HFFc6 (cell line): ENCODE results near the gene NFRKB. TPM values are rescaled to one million over a fixed set of nuclear protein-coding genes. Genes with fewer than 3 reads are reported as not detected.
A peak's percentile ranks its signal among the peaks of the same experiment; 100 is the strongest.

Source experiments
- DNase-seq: peaks from one replicate; pipeline ENCODE4 v3.0.0-alpha.2; 2018
- H3K27ac Mint-ChIP-seq: 2 replicates; pipeline ENCODE4 v1.8.0; 2020; ENCODE audit warnings: mild to moderate bottlenecking, mixed read lengths
- H3K27me3 Mint-ChIP-seq: 2 replicates; pipeline ENCODE4 v1.8.0; 2021; ENCODE audit warnings: mild to moderate bottlenecking, moderate library complexity, mixed read lengths; ENCODE audit not compliant: insufficient read depth
- H3K36me3 Mint-ChIP-seq: 2 replicates; pipeline ENCODE4 v1.8.0; 2021; ENCODE audit warnings: low read depth, mixed read lengths
- H3K4me1 Mint-ChIP-seq: 2 replicates; pipeline ENCODE4 v1.8.0; 2020; ENCODE audit warnings: low read depth, mixed read lengths
- H3K4me3 Mint-ChIP-seq: 2 replicates; pipeline ENCODE4 v1.8.0; 2020; ENCODE audit warnings: mild to moderate bottlenecking, moderate library complexity, mixed read lengths
- H3K9me3 Mint-ChIP-seq: 2 replicates; pipeline ENCODE4 v1.8.0; 2020; ENCODE audit warnings: mild to moderate bottlenecking, mixed read lengths
- total RNA-seq, 6 experiments: library from RNA; stranded (reverse); fragmentation: NEBNext Ultra II Directional; extraction: Animal tissue kit (Norgen Biotek cat#: 25700); gene quantifications; 2 replicates in 1 of 6; 3 replicates in 5 of 6; pipeline ENCODE4 v1.2.3, GENCODE V29; 2021
- TF ChIP-seq, protein P1 (sequence below): fragments of 200-600 bp; sonication (generic); IDR thresholded peaks from 2 replicates; pipeline ENCODE4 v1.5.0; 2021; ENCODE audit warnings: antibody characterized with exemption, mild to moderate bottlenecking

The NFRKB gene
- total RNA-seq, 6 experiments from 2014 or later: 12.6 to 16.2 (median 14.4) TPM

GRCh38 chr11:129894278-129895125 is 876 bp downstream of the NFRKB start:
- peaks cover 4% of the 10 kb centered on the region; the same call in 1 of the 2 replicates for H3K9me3 Mint-ChIP-seq

DNA sequence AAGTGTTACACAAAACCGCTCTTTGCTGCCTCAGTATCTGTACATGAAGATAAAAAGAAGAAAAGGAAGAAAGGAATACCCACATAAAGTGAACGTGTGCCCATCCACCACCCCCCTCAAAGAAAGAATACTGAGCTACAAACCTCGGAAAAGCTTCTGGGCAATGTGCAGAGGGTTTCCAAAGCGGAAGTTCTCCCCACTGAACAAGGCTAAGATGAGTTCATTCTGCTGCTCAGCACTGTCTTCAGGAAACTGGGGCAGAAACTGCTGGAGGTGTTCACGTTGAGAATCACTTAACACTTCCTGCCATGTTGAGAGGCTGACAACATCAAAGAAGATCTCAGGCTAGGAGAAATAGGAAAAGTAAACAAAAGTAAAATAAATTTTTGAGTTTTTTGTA is 6.9 kb downstream of the NFRKB start:
- Mint-ChIP-seq H3K9me3 (no peaks in the 10 kb centered on the region), H3K36me3 (peaks cover 57% of the 10 kb centered on the region)
- TF ChIP-seq, protein P1, sequence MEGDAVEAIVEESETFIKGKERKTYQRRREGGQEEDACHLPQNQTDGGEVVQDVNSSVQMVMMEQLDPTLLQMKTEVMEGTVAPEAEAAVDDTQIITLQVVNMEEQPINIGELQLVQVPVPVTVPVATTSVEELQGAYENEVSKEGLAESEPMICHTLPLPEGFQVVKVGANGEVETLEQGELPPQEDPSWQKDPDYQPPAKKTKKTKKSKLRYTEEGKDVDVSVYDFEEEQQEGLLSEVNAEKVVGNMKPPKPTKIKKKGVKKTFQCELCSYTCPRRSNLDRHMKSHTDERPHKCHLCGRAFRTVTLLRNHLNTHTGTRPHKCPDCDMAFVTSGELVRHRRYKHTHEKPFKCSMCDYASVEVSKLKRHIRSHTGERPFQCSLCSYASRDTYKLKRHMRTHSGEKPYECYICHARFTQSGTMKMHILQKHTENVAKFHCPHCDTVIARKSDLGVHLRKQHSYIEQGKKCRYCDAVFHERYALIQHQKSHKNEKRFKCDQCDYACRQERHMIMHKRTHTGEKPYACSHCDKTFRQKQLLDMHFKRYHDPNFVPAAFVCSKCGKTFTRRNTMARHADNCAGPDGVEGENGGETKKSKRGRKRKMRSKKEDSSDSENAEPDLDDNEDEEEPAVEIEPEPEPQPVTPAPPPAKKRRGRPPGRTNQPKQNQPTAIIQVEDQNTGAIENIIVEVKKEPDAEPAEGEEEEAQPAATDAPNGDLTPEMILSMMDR: no peak

More at GRCh38 chr11:129894278-129895125, 876 bp downstream of the NFRKB start:
- peak overlapping the region; percentile 46; the same call in 1 of the 2 replicates for H3K27ac Mint-ChIP-seq
- peak; percentile 4 for DNase-seq
- H3K4me1 Mint-ChIP-seq: peaks cover 20% of the 10 kb centered on the region
- peak overlapping the region; percentile 91 for H3K4me3 Mint-ChIP-seq
- TF ChIP-seq, protein P1: no peak
- peaks cover 34% of the 10 kb centered on the region for H3K36me3 Mint-ChIP-seq
- H3K27me3 Mint-ChIP-seq: no peaks in the 10 kb centered on the region

DNA sequence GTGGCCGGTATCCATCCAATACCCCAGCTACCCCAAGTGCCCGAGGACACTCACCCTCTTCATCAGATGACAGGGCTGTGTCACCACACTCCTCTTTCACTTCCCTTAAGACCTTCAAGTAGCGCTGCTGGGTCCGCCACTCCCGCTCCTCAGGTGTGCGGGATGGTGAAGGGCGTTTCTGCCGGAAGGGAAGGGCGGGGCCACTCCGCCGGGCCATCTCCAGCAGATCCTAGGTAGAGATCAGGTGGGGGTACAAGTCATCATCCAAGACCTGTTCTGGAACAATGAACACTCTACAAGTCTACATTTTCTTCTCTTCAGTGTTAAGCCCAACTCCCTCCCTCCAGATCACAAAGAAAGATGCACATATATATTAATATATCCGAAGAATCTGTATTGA is 10.0 kb downstream of the NFRKB start:
- no peak for DNase-seq
- TF ChIP-seq, protein P1: no peak
- H3K9me3 Mint-ChIP-seq: no peaks in the 10 kb centered on the region
- no peaks in the 10 kb centered on the region for H3K4me1 Mint-ChIP-seq
- no peak overlapping the region for H3K4me3 Mint-ChIP-seq
- H3K27me3 Mint-ChIP-seq: no peaks in the 10 kb centered on the region; the same call in 1 of the 2 replicates
- H3K36me3 Mint-ChIP-seq: peaks cover 66% of the 10 kb centered on the region
- no peak overlapping the region for H3K27ac Mint-ChIP-seq

More for the DNA sequence above, 6.9 kb downstream of the NFRKB start:
- Mint-ChIP-seq H3K4me3 (no peak overlapping the region), H3K27me3 (no peaks in the 10 kb centered on the region), H3K4me1 (no peaks in the 10 kb centered on the region), H3K27ac (no peak overlapping the region)
- no peak for DNase-seq

DNA sequence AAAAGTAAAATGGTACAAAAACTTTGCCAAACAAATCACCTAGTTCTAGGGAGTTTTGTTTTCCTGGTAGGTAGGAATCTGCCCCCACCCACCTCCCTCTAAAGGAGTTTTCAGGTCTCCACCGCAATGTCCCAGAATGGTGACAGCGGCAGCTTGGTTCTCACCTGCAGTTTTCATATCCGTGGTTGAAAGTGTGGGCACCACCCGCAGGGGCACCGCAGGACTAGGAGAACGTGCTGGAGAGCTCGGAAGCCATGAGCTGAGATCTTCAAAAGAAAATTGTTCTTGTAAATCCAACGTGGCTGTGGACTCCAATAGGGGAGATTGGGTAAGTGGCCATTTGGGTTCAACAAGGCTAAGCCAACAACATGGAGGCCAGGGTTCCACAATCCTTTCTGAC is 10.8 kb downstream of the NFRKB start:
- Mint-ChIP-seq H3K27me3 (no peaks in the 10 kb centered on the region; the same call in 1 of the 2 replicates), H3K4me1 (no peaks in the 10 kb centered on the region), H3K4me3 (no peak overlapping the region), H3K9me3 (no peaks in the 10 kb centered on the region), H3K27ac (no peak overlapping the region), H3K36me3 (peaks cover 71% of the 10 kb centered on the region)
- DNase-seq: no peak
- TF ChIP-seq, protein P1: no peak

GRCh38 chr11:129881570-129882170 is 13.7 kb downstream of the NFRKB start:
- Mint-ChIP-seq H3K27ac (no peak overlapping the region), H3K4me1 (no peaks in the 10 kb centered on the region), H3K27me3 (no peaks in the 10 kb centered on the region; the same call in 1 of the 2 replicates), H3K4me3 (no peak overlapping the region), H3K36me3 (peaks cover 58% of the 10 kb centered on the region), H3K9me3 (no peaks in the 10 kb centered on the region)
- DNase-seq: peak; percentile 26
- TF ChIP-seq, protein P1: peak; percentile 76
